K562 (cell line): ENCODE data around the gene ARID3B. TPM values are rescaled to one million over a fixed set of nuclear protein-coding genes. Genes with fewer than 3 reads are reported as not detected.
A peak's percentile ranks its signal among the peaks of the same experiment; 100 is the strongest.

Experiments used
- CBFB ChIP-seq: sonication (generic); formaldehyde crosslinking; IDR thresholded peaks from 2 replicates; pipeline ENCODE4 v1.4.0; 2020; ENCODE audit warnings: mild to moderate bottlenecking, missing genetic modification reagents
- CHD1 ChIP-seq: fragments of 200-600 bp; sonication (generic); IDR thresholded peaks from one replicate; pipeline ENCODE4 v1.6.1; 2012; ENCODE audit warnings: mild to moderate bottlenecking, moderate library complexity, low read length, inconsistent platforms
- CHD7 ChIP-seq: fragments of 200-600 bp; sonication (generic); IDR thresholded peaks from one replicate; pipeline ENCODE4 v1.6.1; 2012; ENCODE audit warnings: mild to moderate bottlenecking, low read depth, low read length, inconsistent platforms
- GATA2 ChIP-seq: sonication (generic); formaldehyde crosslinking; IDR thresholded peaks from 2 replicates; pipeline ENCODE4 v1.4.0; 2020; ENCODE audit warnings: mild to moderate bottlenecking, missing genetic modification reagents
- GMEB1 ChIP-seq: fragments of 250-450 bp; sonication (Bioruptor Pico); IDR thresholded peaks from 2 replicates; pipeline ENCODE4 v1.4.0; 2020; ENCODE audit warnings: mild to moderate bottlenecking
- RBFOX2 ChIP-seq: fragments of 200-400 bp; formaldehyde crosslinking; IDR thresholded peaks from 2 replicates; pipeline ENCODE4 v1.6.1; 2017; ENCODE audit warnings: low read depth, mild to moderate bottlenecking, low read length, moderate library complexity
- RBM14 ChIP-seq: fragments of 200-400 bp; formaldehyde crosslinking; IDR thresholded peaks from 2 replicates; pipeline ENCODE4 v1.6.1; 2018; ENCODE audit warnings: low read depth, mild to moderate bottlenecking, low read length, moderate library complexity, borderline replicate concordance; ENCODE audit not compliant: insufficient read depth
- RNF219 ChIP-seq: fragments of 250-450 bp; sonication (Bioruptor Pico); IDR thresholded peaks from 2 replicates; pipeline ENCODE4 v1.5.0; 2022; ENCODE audit warnings: mild to moderate bottlenecking
- ZBTB26 ChIP-seq: fragments of 450-650 bp; formaldehyde crosslinking; IDR thresholded peaks from 2 replicates; pipeline ENCODE4 v1.4.0; 2022; ENCODE audit warnings: missing genetic modification characterization
- ZKSCAN1 ChIP-seq: fragments of 150-350 bp; IDR thresholded peaks from 2 replicates; pipeline ENCODE4 v1.6.1; 2016; ENCODE audit warnings: low read depth, low read length
- ZNF134 ChIP-seq: fragments of 250-450 bp; sonication (Bioruptor Pico); conservative IDR thresholded peaks from 2 replicates; pipeline ENCODE4 v1.4.0; 2020
- polyA plus RNA-seq, 8 experiments: library from polyadenylated mRNA; depleted of rRNA in 4 of 8; stranded (reverse) in 5 of 8; unstranded in 3 of 8; fragments of >200 nt; fragmentation: Nextera tagmentation in 2 of 8; fragmentation: Illumina TruSeq in 1 of 8; extraction: Ambion mirVana in 2 of 8; extraction: Trizol in 1 of 8; gene quantifications; 2 replicates each; pipeline versions ENCODE4 v1.2.1 to v1.2.3, GENCODE V29; 2011 to 2014; ENCODE audit warnings: inconsistent platforms in 1 of 8, missing spikeins in 1 of 8
- total RNA-seq, 7 experiments: library from RNA; depleted of rRNA in 6 of 7; stranded (reverse); fragments of >200 nt in 6 of 7; fragmentation: Illumina TruSeq in 2 of 7; extraction: Trizol in 2 of 7; gene quantifications; 2 replicates each; pipeline versions ENCODE4 v1.2.1 to v1.2.3, GENCODE V29; 2011 to 2021; ENCODE audit warnings: low replicate concordance in 1 of 7

The ARID3B gene
- total and polyA plus RNA-seq, 9 of the 15 experiments (the other 6 are each of a cell fraction or from before 2014, with no cell fraction given), result 0.32 to 15.1 (median 7.1) TPM

- TF ChIP-seq RNF219 (no peak), CHD1 (no peak), ZBTB26 (CRISPR knock-in tag) (no peak), ZNF134 (CRISPR knock-in tag) (no peak), ZKSCAN1 (no peak), CBFB (CRISPR knock-in tag) (no peak), GMEB1 (CRISPR knock-in tag) (no peak), GATA2 (peak; percentile 26; the same call in 1 of the 2 replicates), CHD7 (no peak), RBFOX2 (no peak), RBM14 (no peak)
Measured at GRCh38 chr15:74541494-74542165, 610 bp downstream of the ARID3B start (continued).
